Stimulated activated CD4-positive, alpha-beta T cell treated with anti-CD3 and anti-CD28 coated beads, Interleukin-15, amount 100 ng/mL, for 48 hours (primary cell): ENCODE measurements around the gene NUDT7.

ENCODE experiments used
- DNase-seq, 2 donors: peaks; one replicate each; pipeline ENCODE4 v3.0.0-alpha.2; 2020; ENCODE audit warnings: low read depth in 2 of 2

The NUDT7 gene

DNA sequence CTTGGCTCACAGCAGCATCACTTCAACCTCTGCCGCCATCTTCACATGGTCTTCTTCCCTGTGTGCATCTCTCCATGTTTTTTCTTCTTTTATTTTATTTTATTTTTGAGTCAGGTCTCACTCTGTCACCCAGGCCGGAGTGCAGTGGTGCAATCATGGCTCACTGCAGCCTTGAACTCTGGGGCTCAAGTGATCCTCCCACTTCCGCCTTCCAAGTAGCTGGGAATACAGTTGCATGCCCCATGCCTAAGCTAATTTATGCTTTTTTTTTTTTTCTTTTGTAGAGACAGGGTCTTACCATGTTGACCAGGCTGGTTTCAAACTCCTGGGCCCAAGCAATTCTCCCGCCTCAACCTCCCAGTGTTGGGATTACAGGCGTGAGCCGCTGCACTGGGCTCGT lies 1.9 kb downstream of the NUDT7 start:
- no peak for DNase-seq

DNA sequence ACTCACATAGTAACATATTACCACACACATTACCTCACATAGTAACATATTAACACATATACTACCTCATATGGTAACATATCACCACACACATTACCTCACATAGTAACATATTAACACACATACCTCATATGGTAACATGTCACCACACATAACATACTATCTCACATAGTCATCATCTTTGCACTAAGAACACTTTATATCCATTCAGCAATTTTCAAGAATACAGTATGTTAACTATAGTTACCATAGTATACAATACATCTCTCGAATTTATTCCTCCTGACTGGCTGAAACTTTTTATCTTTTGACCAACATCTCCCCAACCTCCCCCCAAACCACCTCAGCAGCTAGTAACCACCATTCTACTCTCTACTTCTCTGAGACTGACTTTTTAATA lies 7.6 kb downstream of the NUDT7 start:
- no peak for DNase-seq

DNA sequence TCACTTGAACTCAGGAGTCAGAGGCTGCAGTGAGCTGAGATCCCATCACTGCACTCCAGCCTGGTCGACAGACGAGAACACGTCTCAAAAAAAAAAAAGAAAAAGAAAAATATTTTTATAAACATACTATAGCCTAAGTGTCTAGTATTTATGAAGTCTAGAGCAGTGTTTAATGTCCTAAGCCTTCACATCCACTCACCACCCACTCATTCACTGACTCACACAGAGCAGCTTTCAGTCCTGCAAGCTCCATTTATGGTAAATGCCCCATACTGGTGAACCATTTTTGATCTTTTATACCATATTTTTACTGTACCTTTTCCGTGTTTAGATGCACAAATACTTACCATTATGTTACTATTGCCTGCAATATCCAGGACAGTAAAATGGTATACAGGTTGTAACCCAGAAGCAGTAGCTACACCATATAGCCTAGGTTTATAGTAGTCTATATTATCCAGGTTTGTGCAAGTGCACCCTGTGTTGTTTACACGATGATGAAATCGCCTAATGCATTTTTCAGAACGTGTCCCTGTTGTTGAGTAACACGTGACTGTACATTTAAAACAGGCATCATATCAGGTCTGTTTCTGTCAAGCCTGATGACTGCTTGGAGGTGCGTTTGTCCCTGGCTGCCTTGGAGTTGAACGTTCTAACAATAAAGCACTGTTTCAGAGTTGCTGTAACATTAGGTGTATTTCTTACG lies 10.1 kb downstream of the NUDT7 start:
- no peak for DNase-seq

DNA sequence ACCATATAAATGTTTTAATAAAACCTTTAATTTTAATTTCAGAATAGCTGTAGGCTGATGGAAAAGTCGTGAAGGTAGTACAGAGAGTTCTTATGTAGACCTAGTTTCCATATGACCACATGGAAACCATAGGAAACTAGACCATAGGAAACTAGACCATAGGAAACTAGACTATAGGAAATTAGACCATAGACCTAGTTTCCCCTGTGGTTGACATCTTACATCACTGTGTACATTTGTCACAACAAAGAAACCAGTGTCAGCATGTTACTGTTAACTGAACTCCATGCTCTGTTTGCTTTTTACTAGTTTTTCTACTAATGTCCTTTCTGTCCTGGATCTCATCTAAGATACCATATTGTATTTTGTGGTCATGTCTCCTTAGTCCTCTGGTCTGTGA lies 14.6 kb downstream of the NUDT7 start:
- no peak for DNase-seq

DNA sequence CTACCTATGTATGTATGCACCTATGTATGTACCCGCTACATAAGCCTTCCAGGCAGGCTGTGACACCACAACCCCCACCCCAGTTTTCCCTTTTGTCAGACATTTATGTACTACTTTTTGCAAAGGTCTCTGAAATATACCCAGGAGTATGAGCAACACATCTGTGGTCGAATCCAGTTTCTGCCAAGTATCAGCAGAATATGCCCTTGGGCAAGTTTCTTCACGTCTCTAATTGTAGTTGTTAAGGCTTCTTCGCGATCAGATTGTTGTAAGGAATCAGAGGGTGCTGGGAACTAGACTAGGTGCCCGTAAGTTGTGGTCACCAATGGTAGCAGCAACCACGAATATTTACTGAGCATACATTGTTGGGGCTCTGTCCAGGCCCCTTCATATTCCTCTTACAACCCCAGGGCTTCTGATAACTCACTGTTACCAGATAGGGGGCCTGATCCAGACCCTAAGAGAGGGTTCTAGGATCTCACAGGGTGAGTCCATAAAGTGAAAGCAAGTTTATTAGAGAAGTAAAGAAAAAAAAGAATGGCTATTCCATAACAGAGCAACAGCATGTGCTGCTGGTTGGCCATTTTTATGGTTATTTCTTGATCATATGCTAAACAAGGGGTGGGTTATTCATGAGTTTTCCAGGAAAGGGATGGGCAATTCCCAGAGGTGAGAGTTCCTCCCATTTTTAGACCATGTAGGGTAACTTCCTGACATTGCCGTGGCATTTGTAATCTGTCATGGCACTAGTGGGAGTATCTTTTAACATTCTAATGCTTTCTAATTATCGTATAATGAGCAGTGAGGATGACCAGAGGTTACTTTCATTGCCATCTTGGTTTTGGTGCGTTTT lies 16.6 kb downstream of the NUDT7 start:
- no peak for DNase-seq

DNA sequence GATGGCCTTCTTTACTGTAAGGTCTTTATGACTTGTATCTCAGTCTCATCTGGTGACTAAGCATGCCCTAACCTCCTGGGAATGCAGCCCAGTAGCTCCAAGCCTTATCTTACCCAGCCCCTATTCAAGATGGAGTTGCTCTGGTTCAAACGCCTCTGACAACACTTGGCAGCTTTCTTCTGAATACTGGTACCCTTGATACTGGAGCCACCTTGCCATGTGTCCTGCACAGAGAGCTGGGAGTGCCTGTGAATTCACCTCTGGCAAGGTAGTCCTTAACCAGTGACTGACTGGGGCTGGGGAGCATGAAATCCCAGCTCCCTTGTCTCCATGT lies 17.2 kb downstream of the NUDT7 start:
- no peak for DNase-seq

DNA sequence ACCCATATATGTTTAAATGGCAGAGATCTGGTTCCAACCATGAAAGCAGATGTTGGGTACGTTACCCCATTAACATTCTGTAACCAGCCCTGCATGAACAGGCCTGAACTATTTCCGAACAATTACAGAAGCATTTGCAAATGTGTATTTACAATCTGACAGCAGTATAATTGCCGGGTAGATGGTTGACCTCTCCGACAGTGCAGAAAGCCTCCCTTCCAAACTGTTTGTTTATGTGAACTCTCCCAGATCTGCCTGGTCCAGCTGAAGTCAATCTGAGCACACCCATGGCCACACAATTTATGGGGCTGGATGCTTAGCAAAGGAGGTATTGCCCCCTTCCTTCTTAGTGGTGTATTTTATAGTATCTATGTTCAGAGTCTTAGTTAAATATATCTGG lies 21.8 kb downstream of the NUDT7 start:
- DNase-seq: no peak

DNA sequence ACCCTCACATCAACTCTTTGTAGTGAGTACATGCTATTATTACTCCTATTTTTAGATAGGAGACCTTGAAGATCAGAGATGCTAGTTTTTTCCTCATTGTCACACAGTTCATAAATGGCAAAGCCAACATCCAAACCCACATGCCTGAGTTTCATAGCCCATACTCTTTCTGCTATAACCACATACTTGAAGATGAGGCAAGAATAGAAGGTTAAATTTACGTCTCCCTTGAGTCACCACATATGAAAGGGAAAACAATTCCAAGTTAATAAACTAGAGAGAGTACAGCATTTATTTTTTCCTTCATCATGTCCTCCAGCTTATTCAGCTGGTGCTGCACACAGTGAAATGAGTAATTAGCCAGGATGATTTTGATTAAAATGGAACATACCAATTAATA lies 23.7 kb downstream of the NUDT7 start:
- DNase-seq: no peak

DNA sequence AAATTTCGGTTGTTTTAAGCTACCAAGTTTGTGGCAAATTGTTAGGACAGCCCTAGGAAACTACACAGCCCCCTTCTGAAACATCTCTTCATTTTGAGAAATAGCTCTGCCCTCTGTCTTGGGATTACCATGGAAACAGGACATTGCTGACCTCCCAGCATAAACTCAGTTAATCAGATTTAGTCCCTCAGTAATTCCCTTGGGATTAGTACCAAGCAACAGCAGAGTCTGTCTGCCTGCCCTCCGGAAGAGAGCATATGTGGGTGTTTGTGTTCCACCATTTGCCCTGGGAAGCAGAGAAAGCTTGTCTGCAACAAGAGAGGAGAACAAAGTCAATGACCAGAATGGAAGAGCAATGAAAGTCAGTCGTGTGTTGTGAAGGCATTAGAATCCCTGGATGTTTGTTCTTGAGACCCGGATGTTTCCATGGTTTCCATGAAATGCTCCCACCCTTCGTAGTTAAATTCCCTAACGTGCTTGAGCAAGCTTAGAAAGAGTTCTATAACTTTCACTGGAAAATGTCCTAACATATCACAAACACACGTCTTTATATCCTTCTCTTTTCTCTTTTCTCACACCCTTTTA lies 26.2 kb downstream of the NUDT7 start:
- DNase-seq: no peak

DNA sequence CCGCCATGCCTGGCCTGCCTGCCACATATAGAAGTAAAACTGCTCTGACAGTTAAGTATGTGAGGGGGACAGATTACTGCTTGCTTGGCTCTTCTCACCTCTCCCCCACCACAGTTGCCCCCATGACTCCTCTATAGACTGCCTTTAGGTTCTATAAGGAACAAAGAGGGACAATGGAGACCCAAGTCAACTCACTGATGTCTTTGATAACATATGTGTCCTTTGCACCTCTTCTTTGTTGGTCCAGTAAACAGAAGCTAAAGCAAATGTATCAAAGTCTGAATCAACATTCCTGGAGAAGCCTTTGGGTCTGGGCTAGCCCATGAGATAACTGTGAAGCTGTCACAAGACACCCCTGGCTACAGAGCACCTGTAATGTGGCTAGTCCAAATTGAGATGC lies 27.1 kb downstream of the NUDT7 start:
- no peak for DNase-seq

DNA sequence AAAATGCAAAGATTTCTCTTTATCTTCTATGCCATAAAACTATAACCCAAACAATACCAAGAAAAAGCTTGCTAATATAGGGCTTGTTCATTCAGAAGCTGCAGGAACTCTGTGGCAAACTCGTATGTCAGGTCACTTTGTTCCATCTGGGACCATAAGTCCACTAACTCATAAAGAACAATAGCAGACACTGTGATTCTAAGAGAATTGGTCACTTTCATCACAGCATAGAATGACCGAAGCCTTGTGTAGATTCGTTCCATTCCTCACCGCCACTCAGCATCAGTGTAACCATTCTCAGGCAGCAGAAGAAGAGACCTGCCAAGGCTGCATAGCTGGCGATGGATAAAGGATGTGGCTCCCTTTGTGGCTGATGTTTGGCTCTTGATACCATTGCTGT lies 35.7 kb downstream of the NUDT7 start:
- no peak for DNase-seq

DNA sequence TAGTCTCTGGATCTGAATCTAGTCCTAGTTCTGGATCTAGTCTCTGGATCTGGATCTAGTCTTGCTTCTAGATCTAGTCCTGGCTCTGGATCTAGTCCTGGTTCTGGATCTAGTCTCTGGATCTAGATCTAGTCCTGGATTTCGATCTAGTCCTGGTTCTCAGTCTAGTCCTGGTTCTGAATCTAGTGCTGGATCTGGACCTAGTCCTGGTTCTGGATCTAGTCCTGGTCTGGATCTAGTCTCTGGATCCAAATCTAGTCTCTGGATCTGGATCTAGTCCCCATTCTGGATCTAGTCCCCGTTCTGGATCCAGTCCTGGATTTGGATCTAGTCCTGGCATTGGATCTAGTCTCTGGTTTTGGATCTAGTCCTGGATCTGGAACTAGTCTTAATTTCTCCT lies 36.2 kb downstream of the NUDT7 start:
- DNase-seq: no peak

DNA sequence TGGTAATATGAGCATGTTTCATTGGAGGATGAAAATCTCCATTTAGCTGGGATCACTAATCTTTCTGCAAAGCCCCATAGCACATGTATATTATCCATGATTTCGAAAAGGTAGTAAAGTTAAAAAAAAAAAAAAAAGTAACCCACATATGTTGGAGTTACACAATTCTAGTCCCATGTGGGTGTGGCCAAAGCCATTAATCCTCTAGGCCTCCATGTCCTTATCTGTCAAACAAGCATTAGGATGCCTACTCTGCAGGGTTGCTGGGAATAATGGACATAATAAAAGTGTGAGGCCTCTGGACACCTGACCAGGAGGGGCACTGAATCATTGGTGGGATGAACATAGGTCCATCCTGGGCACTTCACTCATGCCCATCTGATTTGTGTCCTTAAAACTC lies 36.9 kb downstream of the NUDT7 start:
- no peak for DNase-seq

DNA sequence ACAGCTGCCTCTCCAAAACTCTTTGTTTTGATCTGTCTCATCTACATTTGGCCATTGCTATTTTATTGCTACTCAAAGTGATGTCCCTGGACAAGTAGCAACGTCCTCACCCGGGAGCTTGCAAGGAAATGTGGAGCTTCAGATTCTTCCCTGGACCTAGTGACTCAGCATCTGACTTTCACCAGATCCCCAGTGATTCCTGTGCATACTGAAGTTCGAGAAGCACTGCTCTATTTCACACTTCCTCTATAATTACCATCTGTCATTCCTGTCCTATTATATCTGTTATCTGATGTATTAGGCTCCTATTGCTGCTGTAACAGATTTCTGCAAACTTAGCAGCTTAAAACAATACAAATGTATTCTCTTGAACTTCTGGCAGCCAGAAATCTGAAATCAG lies 37.5 kb downstream of the NUDT7 start:
- DNase-seq: no peak

DNA sequence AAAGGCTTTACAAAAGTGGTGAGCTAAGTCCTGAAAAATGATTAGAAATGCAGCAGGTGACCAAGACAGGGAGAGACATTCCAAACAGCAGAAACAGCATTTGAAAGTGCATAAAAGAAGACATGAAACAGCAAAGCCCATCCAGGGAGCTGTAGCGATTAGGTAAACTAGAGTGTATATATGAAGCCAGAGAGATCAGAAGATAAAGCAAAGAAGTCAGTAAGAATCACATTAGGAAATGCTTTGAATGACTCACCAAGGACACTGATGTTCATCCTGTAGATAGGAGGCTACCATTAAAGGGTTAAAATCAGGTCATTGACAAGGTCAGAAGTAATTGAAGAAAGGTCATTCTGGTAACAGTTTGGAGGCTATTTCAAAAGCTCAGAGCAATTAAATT lies 38.5 kb downstream of the NUDT7 start:
- no peak for DNase-seq

DNA sequence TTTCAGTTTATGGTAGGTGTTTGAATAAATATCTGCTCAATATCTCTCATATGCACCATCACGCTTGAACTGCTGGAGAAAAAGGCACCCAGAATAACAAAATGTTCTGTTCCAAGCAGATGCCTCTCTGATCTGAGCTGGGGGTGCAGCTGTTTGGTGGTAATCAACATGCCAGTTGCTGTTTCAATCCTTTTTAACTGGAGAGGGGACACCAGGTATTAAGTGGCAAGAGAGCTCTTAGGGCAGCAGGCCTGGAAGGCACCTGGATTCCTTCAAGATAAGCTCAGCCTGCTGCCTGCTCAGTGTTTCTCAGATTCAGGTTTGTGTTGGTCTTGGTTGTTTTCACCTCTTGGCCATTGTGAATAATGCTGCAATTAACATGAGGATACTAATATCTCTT lies 38.9 kb downstream of the NUDT7 start:
- DNase-seq: no peak

DNA sequence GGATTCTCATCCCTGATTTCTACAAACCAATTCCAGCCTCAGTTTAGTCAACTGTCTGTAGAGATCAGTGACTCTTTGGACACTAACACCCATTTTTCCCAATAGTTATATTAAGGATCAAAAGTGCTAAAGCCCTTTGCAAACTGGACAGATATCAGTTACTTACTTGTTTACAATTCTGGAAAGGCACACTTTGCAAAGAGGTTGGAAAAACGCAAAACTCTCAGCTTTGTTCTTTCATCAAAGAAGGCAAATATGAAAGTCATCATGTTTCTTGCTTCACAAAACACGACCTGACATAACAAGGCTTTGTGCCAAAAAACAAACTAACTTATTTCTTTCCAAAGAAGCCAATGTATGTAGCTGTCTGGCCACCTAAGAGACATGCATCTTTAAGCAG lies 39.9 kb downstream of the NUDT7 start:
- DNase-seq: no peak

DNA sequence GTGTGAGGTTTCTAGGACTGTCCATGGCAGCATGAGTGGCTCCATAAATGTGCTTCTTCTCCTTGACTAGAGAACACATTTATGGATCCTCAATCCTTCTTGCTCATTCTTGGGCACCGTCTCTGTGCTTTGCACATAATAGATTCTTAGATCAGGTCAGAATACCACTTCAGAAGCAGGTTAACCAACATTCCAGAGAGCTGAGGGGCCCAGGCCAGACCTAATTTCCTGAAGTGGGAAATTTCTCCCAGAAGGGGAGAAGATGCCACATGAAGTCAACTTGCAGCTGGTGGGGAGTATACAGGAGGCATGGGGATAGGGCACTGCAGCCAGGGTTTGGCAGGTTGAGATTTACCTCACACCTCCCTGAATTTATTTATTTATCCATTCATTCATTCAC lies 41.7 kb downstream of the NUDT7 start:
- no peak for DNase-seq

DNA sequence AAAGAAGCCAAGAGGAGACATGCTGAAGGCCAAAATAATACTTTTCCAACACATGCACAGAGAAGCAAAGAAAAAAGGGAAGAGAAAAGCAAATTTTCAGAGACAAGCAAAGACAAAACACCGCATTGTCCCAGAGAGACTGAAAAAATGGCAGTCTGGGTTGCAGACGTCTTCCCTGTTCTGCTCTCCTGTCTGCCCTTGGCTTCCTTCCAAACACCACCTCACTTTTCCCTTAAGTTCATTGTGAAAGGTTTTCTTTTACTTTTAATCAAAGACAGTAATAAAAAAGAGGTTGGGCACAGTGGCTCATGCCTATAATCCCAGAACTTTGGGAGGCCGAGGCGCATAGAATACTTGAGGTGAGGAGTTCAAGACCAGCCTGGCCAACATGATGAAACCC lies 44.9 kb downstream of the NUDT7 start:
- DNase-seq: no peak

DNA sequence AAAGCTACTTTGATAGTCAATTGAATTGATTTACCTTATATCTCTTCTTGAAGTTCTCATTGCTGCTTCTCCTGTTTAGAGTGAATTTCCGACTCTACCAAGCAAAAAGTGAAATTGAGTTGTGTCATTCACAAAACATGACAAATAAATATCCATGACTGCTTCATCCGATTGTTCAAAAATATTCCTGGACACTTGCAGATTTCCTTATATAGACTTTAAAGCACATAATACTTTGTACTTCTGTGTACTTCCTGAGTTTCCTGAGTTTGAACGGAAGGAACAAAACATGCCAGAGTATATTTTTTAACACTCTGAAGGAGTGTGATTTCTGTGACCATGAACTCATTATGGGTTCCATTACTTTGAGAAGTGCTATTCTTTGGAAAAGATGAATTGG lies 45.5 kb downstream of the NUDT7 start:
- no peak for DNase-seq

DNA sequence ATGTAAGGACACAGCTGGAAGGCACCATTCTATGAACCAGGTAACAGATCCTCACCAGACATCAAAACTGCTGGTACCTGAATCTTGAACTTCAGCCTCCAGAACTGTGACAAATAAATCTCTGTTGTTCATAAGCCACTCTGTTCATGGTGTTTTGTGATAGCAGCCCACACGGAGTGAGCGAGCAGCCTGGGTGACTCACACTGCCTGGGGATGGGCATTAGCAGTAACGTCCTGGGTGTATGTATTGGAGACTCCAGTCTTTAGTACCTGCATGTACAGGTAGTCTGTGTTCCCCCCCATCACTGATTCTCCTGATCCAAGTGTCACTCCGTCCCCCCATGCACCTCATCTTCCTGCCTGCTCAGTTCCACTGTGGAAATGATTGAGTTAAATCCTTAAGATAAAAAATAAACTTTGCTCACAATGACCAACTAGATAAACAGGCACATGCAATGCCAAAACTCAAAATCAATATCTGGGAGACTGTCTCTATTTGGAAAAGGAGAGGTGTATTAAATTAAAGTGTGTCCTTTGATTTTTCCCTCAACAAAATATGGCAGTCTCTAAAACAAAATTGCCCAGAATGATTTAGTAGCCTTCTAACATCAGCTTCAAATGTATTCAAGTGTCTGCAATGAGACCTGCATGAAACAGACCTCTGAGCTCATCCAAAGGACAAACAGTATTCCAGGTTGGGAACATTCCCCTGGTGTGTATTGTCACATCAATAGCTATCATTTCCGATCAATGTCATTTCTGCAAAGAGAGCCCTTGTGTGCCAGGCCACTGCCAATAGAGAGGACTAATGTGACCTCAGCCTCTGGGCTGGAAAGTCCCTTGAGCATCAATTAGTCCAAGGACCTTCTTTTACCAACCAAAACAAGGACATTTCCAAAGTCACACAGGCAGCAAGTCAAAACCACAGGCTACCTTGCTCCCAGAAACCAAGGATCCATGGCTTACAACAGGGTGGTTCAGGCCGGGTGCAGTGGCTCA lies 53.9 kb downstream of the NUDT7 start:
- DNase-seq: no peak

DNA sequence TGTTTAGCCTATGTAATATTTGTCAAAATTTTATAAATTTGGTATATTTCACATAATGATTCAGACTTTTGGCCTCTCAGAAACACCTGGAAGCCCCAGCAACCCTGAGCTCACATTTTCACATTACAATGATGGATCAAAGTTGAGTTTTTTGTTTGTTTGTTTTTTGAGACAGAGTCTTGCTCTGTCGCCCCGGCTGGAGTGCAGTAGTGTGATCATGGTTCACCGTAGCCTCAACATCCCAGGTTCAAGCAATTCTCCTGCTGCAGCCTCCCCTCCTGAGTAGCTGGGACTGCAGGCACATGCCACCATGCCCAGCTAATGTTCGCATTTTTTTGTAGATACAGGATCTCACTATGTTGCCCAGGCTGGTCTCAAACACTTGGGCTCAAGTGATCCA lies 55.4 kb downstream of the NUDT7 start:
- no peak for DNase-seq
